Esophagus muscularis mucosa (tissue), 3 donors: Measurements from ENCODE around the gene AHCYL1.

Experiments used
- POLR2AphosphoS5 ChIP-seq, 2 donors: sonication (generic); formaldehyde crosslinking; IDR thresholded peaks; one replicate each; pipeline ENCODE4 v1.6.1; 2017; ENCODE audit warnings: antibody characterized with exemption in 2 of 2
- TF ChIP-seq, protein P1 (sequence below), 3 experiments: fragments of 200-600 bp in 2 of 3; fragments of 450-650 bp in 1 of 3; sonication (generic) in 2 of 3; IDR thresholded peaks; one replicate each; pipeline ENCODE4 v1.5.1; 2017 to 2019; ENCODE audit warnings: antibody characterized with exemption in 3 of 3, mild to moderate bottlenecking in 2 of 3, moderate library complexity in 1 of 3

GRCh38 chr1:110050602-110051261, 66.2 kb downstream of the AHCYL1 start:
- TF ChIP-seq POLR2AphosphoS5 (IDR thresholded peaks at IDR 0.05), result no peak
- TF ChIP-seq, protein P1, sequence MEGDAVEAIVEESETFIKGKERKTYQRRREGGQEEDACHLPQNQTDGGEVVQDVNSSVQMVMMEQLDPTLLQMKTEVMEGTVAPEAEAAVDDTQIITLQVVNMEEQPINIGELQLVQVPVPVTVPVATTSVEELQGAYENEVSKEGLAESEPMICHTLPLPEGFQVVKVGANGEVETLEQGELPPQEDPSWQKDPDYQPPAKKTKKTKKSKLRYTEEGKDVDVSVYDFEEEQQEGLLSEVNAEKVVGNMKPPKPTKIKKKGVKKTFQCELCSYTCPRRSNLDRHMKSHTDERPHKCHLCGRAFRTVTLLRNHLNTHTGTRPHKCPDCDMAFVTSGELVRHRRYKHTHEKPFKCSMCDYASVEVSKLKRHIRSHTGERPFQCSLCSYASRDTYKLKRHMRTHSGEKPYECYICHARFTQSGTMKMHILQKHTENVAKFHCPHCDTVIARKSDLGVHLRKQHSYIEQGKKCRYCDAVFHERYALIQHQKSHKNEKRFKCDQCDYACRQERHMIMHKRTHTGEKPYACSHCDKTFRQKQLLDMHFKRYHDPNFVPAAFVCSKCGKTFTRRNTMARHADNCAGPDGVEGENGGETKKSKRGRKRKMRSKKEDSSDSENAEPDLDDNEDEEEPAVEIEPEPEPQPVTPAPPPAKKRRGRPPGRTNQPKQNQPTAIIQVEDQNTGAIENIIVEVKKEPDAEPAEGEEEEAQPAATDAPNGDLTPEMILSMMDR (IDR thresholded peaks at IDR 0.05), result no peak
